Smooth muscle cell (in vitro differentiated cells): ENCODE measurements around the gene PGAM5. TPM values are rescaled to one million over a fixed set of nuclear protein-coding genes. Genes with fewer than 3 reads are reported as not detected.
"Not testable (repeated sequence)": the region's sequence is repeated elsewhere in the genome, so short reads cannot be mapped to it uniquely, and the experiment has no call there.

ENCODE experiments used
- DNase-seq: peaks from one replicate; lab custom pipeline; 2025; ENCODE audit not compliant: unreplicated experiment; lab: John Stamatoyannopoulos, UW
- H2AFZ ChIP-seq: fragments of 200-600 bp; sonication (generic); 2 replicates; pipeline ENCODE4 v1.6.0; 2016; ENCODE audit warnings: antibody characterized with exemption, low read depth, mild to moderate bottlenecking
- H3F3A ChIP-seq: fragments of 200-600 bp; sonication (generic); 2 replicates; pipeline ENCODE4 v1.6.0; 2017; ENCODE audit warnings: antibody characterized with exemption, low read depth
- H3K27ac ChIP-seq: fragments of 200-600 bp; sonication (generic); 2 replicates; pipeline ENCODE4 v1.5.1; 2016; ENCODE audit warnings: low read depth, mild to moderate bottlenecking
- H3K27me3 ChIP-seq: fragments of 200-600 bp; sonication (generic); 2 replicates; pipeline ENCODE4 v1.6.1; 2016; ENCODE audit warnings: low read depth, mild to moderate bottlenecking
- H3K36me3 ChIP-seq: fragments of 200-600 bp; sonication (generic); 2 replicates; pipeline ENCODE4 v1.5.1; 2016; ENCODE audit warnings: low read depth
- H3K4me1 ChIP-seq: fragments of 200-600 bp; sonication (generic); 2 replicates; pipeline ENCODE4 v1.5.1; 2016; ENCODE audit warnings: low read depth
- H3K4me2 ChIP-seq: fragments of 200-600 bp; sonication (generic); 2 replicates; pipeline ENCODE4 v1.6.0; 2016; ENCODE audit warnings: mild to moderate bottlenecking
- H3K4me3 ChIP-seq: fragments of 200-600 bp; sonication (generic); 2 replicates; pipeline ENCODE4 v1.5.1; 2016; ENCODE audit warnings: mild to moderate bottlenecking
- H3K79me2 ChIP-seq: fragments of 200-600 bp; sonication (generic); 2 replicates; pipeline ENCODE4 v1.6.0; 2016; ENCODE audit warnings: low read depth, mild to moderate bottlenecking
- H3K9ac ChIP-seq: fragments of 200-600 bp; sonication (generic); 2 replicates; pipeline ENCODE4 v1.6.0; 2016; ENCODE audit warnings: low read depth
- H3K9me3 ChIP-seq: fragments of 200-600 bp; sonication (generic); replicated peaks from 2 replicates; pipeline ENCODE4 v1.5.1; 2016; ENCODE audit warnings: low read depth
- H4K20me1 ChIP-seq: fragments of 200-600 bp; sonication (generic); 2 replicates; pipeline ENCODE4 v1.6.0; 2016; ENCODE audit warnings: low read depth
- CTCF ChIP-seq: fragments of 200-600 bp; sonication (generic); IDR thresholded peaks from 2 replicates; pipeline ENCODE4 v1.5.1; 2017; ENCODE audit warnings: borderline replicate concordance, mild to moderate bottlenecking, antibody characterized with exemption; ENCODE audit not compliant: insufficient read depth, poor library complexity, severe bottlenecking
- WGBS: methylation state at CpG from one replicate; pipeline ENCODE4 v1.1.7; 2016; ENCODE audit warnings: low lambda C conversion rate; 5-methylcytosine and 5-hydroxymethylcytosine counted together
- polyA plus RNA-seq: library from polyadenylated mRNA; unstranded; fragments of >200 nt; fragmentation: Nextera tagmentation; extraction: Ambion mirVana; gene quantifications from 2 replicates; pipeline ENCODE4 v1.2.1, GENCODE V29; 2016
- total RNA-seq: library from RNA; depleted of rRNA; stranded (reverse); fragments of >200 nt; gene quantifications from 2 replicates; pipeline ENCODE4 v1.2.3, GENCODE V29; 2014

The PGAM5 gene
- total and polyA plus RNA-seq, 2 experiments from 2014 or later: 13.5 to 16.8 TPM

GRCh38 chr12:132687211-132688164 is 23.2 kb upstream of the PGAM5 start, which contains the start of the genes POLE and PXMP2:
Gene POLE, minus strand, starts transcription at chr12:132687342. Its CDS starts 27 bp downstream, at chr12:132687315.
Gene PXMP2, plus strand, starts transcription at chr12:132687587. Its CDS starts 84 bp downstream, at chr12:132687671.
- H3K79me2 ChIP-seq: peaks cover 28% of the 10 kb centered on the region
- H3K4me2 ChIP-seq: peak within 1 kb of the TSS; percentile 96
- no peaks in the 10 kb centered on the region for H3K9me3 ChIP-seq
- H3K27ac ChIP-seq: no peak within 1 kb of the TSS
- no peaks in the 10 kb centered on the region for H3F3A ChIP-seq
- TF ChIP-seq CTCF: no peak
- H2AFZ ChIP-seq: peak within 1 kb of the TSS; percentile 24
- DNase-seq: peak; percentile 81
- H3K27me3 ChIP-seq: peaks cover 6% of the 10 kb centered on the region
- peaks cover 9% of the 10 kb centered on the region for H4K20me1 ChIP-seq
- H3K4me3 ChIP-seq: peak within 1 kb of the TSS; percentile 84
- H3K9ac ChIP-seq: peak within 1 kb of the TSS; percentile 60
- no peaks in the 10 kb centered on the region for H3K36me3 ChIP-seq
- no peaks in the 10 kb centered on the region for H3K4me1 ChIP-seq
- WGBS: under 1% methylated on average over 87 of the region's 134 CpGs

GRCh38 chr12:132689227-132689626 is 21.4 kb upstream of the PGAM5 start:
- no peak for DNase-seq
- peak overlapping the region; percentile 13 for H3K4me3 ChIP-seq
- H3K4me1 ChIP-seq: no peaks in the 10 kb centered on the region
- WGBS: 73% methylated on average over 9 of the region's 18 CpGs
- H3F3A ChIP-seq: no peaks in the 10 kb centered on the region
- H3K36me3 ChIP-seq: no peaks in the 10 kb centered on the region
- no peaks in the 10 kb centered on the region for H3K9me3 ChIP-seq
- H4K20me1 ChIP-seq: peaks cover 6% of the 10 kb centered on the region
- H3K27me3 ChIP-seq: peaks cover 6% of the 10 kb centered on the region
- no peak for TF ChIP-seq CTCF
- H3K79me2 ChIP-seq: peaks cover 17% of the 10 kb centered on the region
- H3K9ac ChIP-seq: no peak overlapping the region
- H3K27ac ChIP-seq: no peak overlapping the region
- H2AFZ ChIP-seq: no peak overlapping the region
- H3K4me2 ChIP-seq: peak overlapping the region; percentile 22

GRCh38 chr12:132690112-132690511 is 20.5 kb upstream of the PGAM5 start:
- H3K36me3 ChIP-seq: no peaks in the 10 kb centered on the region
- H3K27me3 ChIP-seq: peaks cover 6% of the 10 kb centered on the region
- H3K4me3 ChIP-seq: no peak overlapping the region
- TF ChIP-seq CTCF: no peak
- no peak overlapping the region for H3K27ac ChIP-seq
- peaks cover 16% of the 10 kb centered on the region for H3K79me2 ChIP-seq
- DNase-seq: no peak
- WGBS: 94% methylated on average over 9 of the region's 9 CpGs
- no peak overlapping the region for H3K9ac ChIP-seq
- no peaks in the 10 kb centered on the region for H3F3A ChIP-seq
- no peak overlapping the region for H2AFZ ChIP-seq
- H4K20me1 ChIP-seq: peaks cover 5% of the 10 kb centered on the region
- no peaks in the 10 kb centered on the region for H3K4me1 ChIP-seq
- no peaks in the 10 kb centered on the region for H3K9me3 ChIP-seq
- no peak overlapping the region for H3K4me2 ChIP-seq

- not testable (repeated sequence) for H4K20me1 ChIP-seq, H3K9ac ChIP-seq, H3K9me3 ChIP-seq, H3K27me3 ChIP-seq, H3K79me2 ChIP-seq, DNase-seq, H3K36me3 ChIP-seq, H3F3A ChIP-seq, H3K4me3 ChIP-seq, H2AFZ ChIP-seq, H3K27ac ChIP-seq, H3K4me2 ChIP-seq, H3K4me1 ChIP-seq
- 96% methylated on average over 3 of the region's 3 CpGs for WGBS
These were observed 18.6 kb upstream of the PGAM5 start for GRCh38 chr12:132692030-132692429.

- not testable (repeated sequence) for H4K20me1 ChIP-seq, H2AFZ ChIP-seq, H3K36me3 ChIP-seq, H3K9me3 ChIP-seq, H3K4me2 ChIP-seq, H3K27me3 ChIP-seq, DNase-seq, H3F3A ChIP-seq, H3K9ac ChIP-seq, H3K79me2 ChIP-seq, H3K4me3 ChIP-seq, H3K27ac ChIP-seq, H3K4me1 ChIP-seq
- WGBS: 100% methylated on average over 3 of the region's 3 CpGs
These were observed 15.8 kb upstream of the PGAM5 start for GRCh38 chr12:132694888-132695287.
